Liver (tissue), 3 donors: ENCODE measurements around the gene ARMC2.

Source experiments
- CTCF ChIP-seq: fragments of 150-350 bp; IDR thresholded peaks from 2 replicates; pipeline ENCODE4 v1.5.1; 2017; ENCODE audit warnings: improper control_type of control experiment, low read depth, low read length; ENCODE audit not compliant: missing input control
- JUND ChIP-seq, 2 donors: IDR thresholded peaks; 2 replicates each; pipeline ENCODE4 v1.6.1; 2016; ENCODE audit warnings: antibody characterized with exemption in 2 of 2
- MAX ChIP-seq: IDR thresholded peaks from 2 replicates; pipeline ENCODE4 v1.6.1; 2016; ENCODE audit warnings: antibody characterized with exemption
- RAD21 ChIP-seq, 2 donors: IDR thresholded peaks; 2 replicates each; pipeline ENCODE4 v1.6.1; 2016; ENCODE audit warnings: antibody characterized with exemption in 2 of 2, mild to moderate bottlenecking in 2 of 2
- REST ChIP-seq: IDR thresholded peaks from 2 replicates; pipeline ENCODE4 v1.6.1; 2016; ENCODE audit warnings: antibody characterized with exemption, mild to moderate bottlenecking
- TAF1 ChIP-seq: conservative IDR thresholded peaks from 2 replicates; pipeline ENCODE4 v1.6.1; 2016; ENCODE audit warnings: antibody characterized with exemption, mild to moderate bottlenecking
- donor health status: healthy.
- donor health status: healthy.

DNA sequence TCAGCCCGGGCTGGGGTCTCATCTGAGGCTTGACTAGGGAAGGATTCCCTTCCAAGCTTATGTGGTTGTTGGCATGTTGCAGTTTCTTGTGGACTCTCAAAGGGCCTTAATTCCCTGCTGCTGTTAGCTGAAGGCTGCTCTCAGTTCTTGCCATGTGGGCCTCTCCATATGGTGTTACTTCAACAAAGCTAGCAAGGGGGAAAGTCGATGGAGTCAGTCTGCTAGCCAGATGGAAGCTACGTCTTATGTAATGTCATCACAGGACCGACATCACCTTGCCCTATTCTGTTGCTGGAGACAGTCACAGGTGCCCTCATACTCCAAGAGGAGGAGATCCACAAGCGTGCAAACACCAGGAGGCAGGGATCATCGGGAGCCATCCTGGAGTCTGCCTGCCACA, 43.3 kb upstream of the ARMC2 start:
- no peak for TF ChIP-seq CTCF
- no peak for TF ChIP-seq RAD21 (IDR thresholded peaks at IDR 0.05)
- no peak for TF ChIP-seq REST
- TF ChIP-seq MAX = no peak
- no peak for TF ChIP-seq TAF1
- TF ChIP-seq JUND (IDR thresholded peaks at IDR 0.05) = no peak
